ENCODE measurements around the gene KCNAB1. TPM values are rescaled to one million over a fixed set of nuclear protein-coding genes. Genes with fewer than 3 reads are reported as not detected.

KCNAB1 gene
- polyA plus RNA-seq, 3 donors from 2014 or later = 0.06 to 0.37 (median 0.31) TPM

GRCh38 chr3:156539051-156539450, 418.7 kb downstream of the KCNAB1 start:
- no peak for DNase-seq
- Mint-ChIP-seq H3K27ac (no peak overlapping the region), H3K4me1 (no peaks in the 10 kb centered on the region), H3K9me3 (no peaks in the 10 kb centered on the region), H3K27me3 (ENCODE audit: low read depth in 3 of 3) (peaks cover 0 to under 1% (median 0%) of the 10 kb centered on the region in 3 donors), H3K4me3 (no peak overlapping the region), H3K36me3 (peaks cover 10 to 33% (median 11%) of the 10 kb centered on the region in 3 donors)

GRCh38 chr3:156539802-156540201, 419.4 kb downstream of the KCNAB1 start:
- H3K9me3 Mint-ChIP-seq = no peaks in the 10 kb centered on the region
- peaks cover 10 to 31% (median 11%) of the 10 kb centered on the region in 3 donors for H3K36me3 Mint-ChIP-seq
- H3K27me3 Mint-ChIP-seq (ENCODE audit: low read depth in 3 of 3) = no peaks in the 10 kb centered on the region
- H3K4me1 Mint-ChIP-seq = no peaks in the 10 kb centered on the region
- no peak for DNase-seq
- no peak overlapping the region for H3K4me3 Mint-ChIP-seq
- no peak overlapping the region for H3K27ac Mint-ChIP-seq

- Mint-ChIP-seq H3K27me3 (ENCODE audit: low read depth in 3 of 3) (no peaks in the 10 kb centered on the region), H3K4me3 (no peak overlapping the region), H3K9me3 (no peaks in the 10 kb centered on the region), H3K36me3 (peaks cover 5 to 31% (median 18%) of the 10 kb centered on the region in 3 donors), H3K4me1 (peaks cover 7 to 16% of the 10 kb centered on the region in 2 donors), H3K27ac (peak overlapping the region in 2 of 6 donors; percentile 6 to 49)
- no peak for DNase-seq
Observed at GRCh38 chr3:156542101-156543042, 422.0 kb downstream of the KCNAB1 start.

- peak overlapping the region in 2 of 6 donors; percentile 6 to 49 for H3K27ac Mint-ChIP-seq
- H3K36me3 Mint-ChIP-seq = peaks cover 5 to 35% (median 18%) of the 10 kb centered on the region in 3 donors
- no peak overlapping the region for H3K4me3 Mint-ChIP-seq
Observed at GRCh38 chr3:156543043-156543555, 422.7 kb downstream of the KCNAB1 start.

GRCh38 chr3:156547637-156548036, 427.3 kb downstream of the KCNAB1 start:
- Mint-ChIP-seq H3K4me1 (peaks cover 21 to 57% of the 10 kb centered on the region in 2 donors), H3K36me3 (peaks cover 11 to 50% (median 23%) of the 10 kb centered on the region in 3 donors), H3K4me3 (no peak overlapping the region), H3K9me3 (no peaks in the 10 kb centered on the region), H3K27me3 (ENCODE audit: low read depth in 3 of 3) (no peaks in the 10 kb centered on the region), H3K27ac (no peak overlapping the region)
- no peak for DNase-seq

More at GRCh38 chr3:156543043-156543555, 422.7 kb downstream of the KCNAB1 start:
- Mint-ChIP-seq H3K9me3 (no peaks in the 10 kb centered on the region), H3K4me1 (peaks cover 7 to 23% of the 10 kb centered on the region in 2 donors), H3K27me3 (ENCODE audit: low read depth in 3 of 3) (no peaks in the 10 kb centered on the region)
- no peak for DNase-seq

GRCh38 chr3:156548041-156548687, 427.8 kb downstream of the KCNAB1 start:
- Mint-ChIP-seq H3K9me3 (no peaks in the 10 kb centered on the region), H3K4me1 (peaks cover 25 to 62% of the 10 kb centered on the region in 2 donors), H3K27me3 (ENCODE audit: low read depth in 3 of 3) (no peaks in the 10 kb centered on the region), H3K36me3 (peaks cover 11 to 46% (median 19%) of the 10 kb centered on the region in 3 donors), H3K4me3 (no peak overlapping the region), H3K27ac (no peak overlapping the region)
- no peak for DNase-seq

GRCh38 chr3:156548902-156549301, 428.5 kb downstream of the KCNAB1 start:
- no peaks in the 10 kb centered on the region for H3K27me3 Mint-ChIP-seq (ENCODE audit: low read depth in 3 of 3)
- no peak for DNase-seq
- no peak overlapping the region for H3K4me3 Mint-ChIP-seq
- no peaks in the 10 kb centered on the region for H3K9me3 Mint-ChIP-seq
- H3K36me3 Mint-ChIP-seq = peaks cover 11 to 44% (median 17%) of the 10 kb centered on the region in 3 donors
- peaks cover 31 to 69% of the 10 kb centered on the region in 2 donors for H3K4me1 Mint-ChIP-seq
- no peak overlapping the region for H3K27ac Mint-ChIP-seq

- Mint-ChIP-seq H3K27ac (peak overlapping the region in 1 of 6 donors; percentile 45), H3K9me3 (no peaks in the 10 kb centered on the region), H3K27me3 (ENCODE audit: low read depth in 3 of 3) (peaks cover 6 to 11% (median 8%) of the 10 kb centered on the region in 3 donors), H3K4me3 (no peak overlapping the region), H3K4me1 (peaks cover 41 to 85% of the 10 kb centered on the region in 2 donors), H3K36me3 (peaks cover 11 to 41% (median 14%) of the 10 kb centered on the region in 3 donors)
- DNase-seq = no peak
Observed at GRCh38 chr3:156551261-156551660, 430.9 kb downstream of the KCNAB1 start.

- Mint-ChIP-seq H3K36me3 (peaks cover 9 to 38% (median 11%) of the 10 kb centered on the region in 3 donors), H3K27me3 (ENCODE audit: low read depth in 3 of 3) (peaks cover 6 to 11% (median 8%) of the 10 kb centered on the region in 3 donors), H3K27ac (peak overlapping the region in 1 of 6 donors; percentile 53), H3K4me3 (no peak overlapping the region), H3K9me3 (no peaks in the 10 kb centered on the region), H3K4me1 (peaks cover 39 to 82% of the 10 kb centered on the region in 2 donors)
- DNase-seq = no peak
Observed at GRCh38 chr3:156551746-156552145, 431.4 kb downstream of the KCNAB1 start.

- Mint-ChIP-seq H3K36me3 (peaks cover 4 to 29% (median 11%) of the 10 kb centered on the region in 3 donors), H3K27me3 (ENCODE audit: low read depth in 3 of 3) (peaks cover 6 to 11% (median 8%) of the 10 kb centered on the region in 3 donors), H3K4me3 (peak overlapping the region; percentile 50 to 97 (median 94)), H3K9me3 (no peaks in the 10 kb centered on the region), H3K27ac (no peak overlapping the region), H3K4me1 (peaks cover 36 to 70% of the 10 kb centered on the region in 2 donors)
- no peak for DNase-seq
Observed at GRCh38 chr3:156552973-156553372, 432.6 kb downstream of the KCNAB1 start.

- peaks cover 6 to 11% (median 10%) of the 10 kb centered on the region in 3 donors for H3K27me3 Mint-ChIP-seq (ENCODE audit: low read depth in 3 of 3)
- H3K4me3 Mint-ChIP-seq = peak overlapping the region; percentile 93 to 98 (median 95)
- H3K9me3 Mint-ChIP-seq = no peaks in the 10 kb centered on the region
- peak overlapping the region; percentile 69 to 96 (median 91) for H3K27ac Mint-ChIP-seq
- peaks cover 4 to 24% (median 8%) of the 10 kb centered on the region in 3 donors for H3K36me3 Mint-ChIP-seq
- peaks cover 36 to 68% of the 10 kb centered on the region in 2 donors for H3K4me1 Mint-ChIP-seq
- no peak for DNase-seq
Observed at GRCh38 chr3:156553705-156554356, 433.5 kb downstream of the KCNAB1 start.

- Mint-ChIP-seq H3K9me3 (no peaks in the 10 kb centered on the region), H3K4me3 (peak overlapping the region; percentile 93 to 98 (median 95)), H3K27ac (peak overlapping the region; percentile 78 to 96 (median 92)), H3K4me1 (peaks cover 36 to 66% of the 10 kb centered on the region in 2 donors), H3K36me3 (peaks cover 4 to 23% (median 7%) of the 10 kb centered on the region in 3 donors), H3K27me3 (ENCODE audit: low read depth in 3 of 3) (peaks cover 6 to 11% (median 10%) of the 10 kb centered on the region in 3 donors)
- DNase-seq = no peak
Observed at GRCh38 chr3:156554515-156554841, 434.1 kb downstream of the KCNAB1 start.

All from immature natural killer cell (primary cell).